ENCODE measurements around the gene GOLM1.

GOLM1 gene

DNA sequence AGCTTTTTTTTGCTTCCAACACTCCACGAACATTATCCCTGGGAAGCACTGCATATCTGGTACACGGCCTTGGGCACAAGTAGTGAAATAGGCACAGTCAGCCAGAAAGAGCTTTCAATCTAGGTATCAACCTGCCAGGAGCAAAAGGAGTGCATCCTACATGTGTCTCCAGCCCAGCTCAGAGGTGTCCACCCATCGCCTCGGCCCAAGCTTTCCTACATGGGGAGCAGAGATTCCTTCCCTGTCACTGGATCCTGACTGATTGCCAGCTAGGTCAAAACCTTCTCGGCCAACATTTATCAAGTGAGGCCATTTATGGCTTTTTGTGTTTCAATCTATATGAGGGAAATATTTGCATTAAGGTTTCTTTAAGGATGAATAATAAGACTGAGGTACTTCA is 55.8 kb downstream of the GOLM1 start:
- peaks cover 14% of the 10 kb centered on the region for H3K36me3 ChIP-seq (ENCODE audit: control insufficient read depth, insufficient read depth, low read length)
- no peaks in the 10 kb centered on the region for H3K9me3 ChIP-seq (ENCODE audit: control insufficient read depth, insufficient read depth, low read length)
- H3K27ac ChIP-seq (ENCODE audit: low read depth, low read length) = no peak overlapping the region
- H3K27me3 ChIP-seq (ENCODE audit: control insufficient read depth, insufficient read depth, low read length) = no peaks in the 10 kb centered on the region
- H3K4me1 ChIP-seq (ENCODE audit: control insufficient read depth, insufficient read depth, low read length) = no peaks in the 10 kb centered on the region
- H3K4me3 ChIP-seq (ENCODE audit: low read depth, low read length) = no peak overlapping the region
- H3K9ac ChIP-seq (ENCODE audit: low read depth, low read length) = no peak overlapping the region

- Histone ChIP-seq H3K27me3 (ENCODE audit: control insufficient read depth, insufficient read depth, low read length) (no peaks in the 10 kb centered on the region), H3K9me3 (ENCODE audit: control insufficient read depth, insufficient read depth, low read length) (no peaks in the 10 kb centered on the region), H3K4me3 (ENCODE audit: low read depth, low read length) (no peak overlapping the region), H3K4me1 (ENCODE audit: control insufficient read depth, insufficient read depth, low read length) (no peaks in the 10 kb centered on the region), H3K27ac (ENCODE audit: low read depth, low read length) (no peak overlapping the region), H3K36me3 (ENCODE audit: control insufficient read depth, insufficient read depth, low read length) (peaks cover 14% of the 10 kb centered on the region), H3K9ac (ENCODE audit: low read depth, low read length) (no peak overlapping the region)
Measured at GRCh38 chr9:86042199-86042978, 57.0 kb downstream of the GOLM1 start.

- no peak overlapping the region for H3K27ac ChIP-seq (ENCODE audit: low read depth, low read length)
- H3K36me3 ChIP-seq (ENCODE audit: control insufficient read depth, insufficient read depth, low read length) = peaks cover 14% of the 10 kb centered on the region
- H3K9me3 ChIP-seq (ENCODE audit: control insufficient read depth, insufficient read depth, low read length) = no peaks in the 10 kb centered on the region
- H3K4me3 ChIP-seq (ENCODE audit: low read depth, low read length) = no peak overlapping the region
- H3K4me1 ChIP-seq (ENCODE audit: control insufficient read depth, insufficient read depth, low read length) = no peaks in the 10 kb centered on the region
- no peaks in the 10 kb centered on the region for H3K27me3 ChIP-seq (ENCODE audit: control insufficient read depth, insufficient read depth, low read length)
- no peak overlapping the region for H3K9ac ChIP-seq (ENCODE audit: low read depth, low read length)
Measured at GRCh38 chr9:86041311-86041741, 58.0 kb downstream of the GOLM1 start.

DNA sequence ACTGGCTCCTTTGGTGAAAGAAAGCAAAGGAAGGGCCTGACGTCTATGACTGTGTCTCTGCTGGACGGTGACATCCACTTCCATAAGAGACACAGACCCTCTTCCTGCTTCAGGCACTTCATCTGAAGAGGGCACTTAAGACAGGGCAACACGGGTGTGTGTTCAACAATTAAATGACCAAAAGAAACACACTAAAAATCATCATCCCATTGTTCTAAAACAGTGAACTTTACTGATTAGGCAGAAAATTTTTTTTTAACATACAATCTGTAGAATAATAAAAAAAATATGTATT is 58.5 kb downstream of the GOLM1 start:
- no peaks in the 10 kb centered on the region for H3K27me3 ChIP-seq (ENCODE audit: control insufficient read depth, insufficient read depth, low read length)
- H3K36me3 ChIP-seq (ENCODE audit: control insufficient read depth, insufficient read depth, low read length) = peaks cover 14% of the 10 kb centered on the region
- no peak overlapping the region for H3K9ac ChIP-seq (ENCODE audit: low read depth, low read length)
- no peaks in the 10 kb centered on the region; the same call in 1 of the 2 replicates for H3K4me1 ChIP-seq (ENCODE audit: control insufficient read depth, insufficient read depth, low read length)
- H3K4me3 ChIP-seq (ENCODE audit: low read depth, low read length) = no peak overlapping the region
- no peaks in the 10 kb centered on the region for H3K9me3 ChIP-seq (ENCODE audit: control insufficient read depth, insufficient read depth, low read length)
- H3K27ac ChIP-seq (ENCODE audit: low read depth, low read length) = no peak overlapping the region

DNA sequence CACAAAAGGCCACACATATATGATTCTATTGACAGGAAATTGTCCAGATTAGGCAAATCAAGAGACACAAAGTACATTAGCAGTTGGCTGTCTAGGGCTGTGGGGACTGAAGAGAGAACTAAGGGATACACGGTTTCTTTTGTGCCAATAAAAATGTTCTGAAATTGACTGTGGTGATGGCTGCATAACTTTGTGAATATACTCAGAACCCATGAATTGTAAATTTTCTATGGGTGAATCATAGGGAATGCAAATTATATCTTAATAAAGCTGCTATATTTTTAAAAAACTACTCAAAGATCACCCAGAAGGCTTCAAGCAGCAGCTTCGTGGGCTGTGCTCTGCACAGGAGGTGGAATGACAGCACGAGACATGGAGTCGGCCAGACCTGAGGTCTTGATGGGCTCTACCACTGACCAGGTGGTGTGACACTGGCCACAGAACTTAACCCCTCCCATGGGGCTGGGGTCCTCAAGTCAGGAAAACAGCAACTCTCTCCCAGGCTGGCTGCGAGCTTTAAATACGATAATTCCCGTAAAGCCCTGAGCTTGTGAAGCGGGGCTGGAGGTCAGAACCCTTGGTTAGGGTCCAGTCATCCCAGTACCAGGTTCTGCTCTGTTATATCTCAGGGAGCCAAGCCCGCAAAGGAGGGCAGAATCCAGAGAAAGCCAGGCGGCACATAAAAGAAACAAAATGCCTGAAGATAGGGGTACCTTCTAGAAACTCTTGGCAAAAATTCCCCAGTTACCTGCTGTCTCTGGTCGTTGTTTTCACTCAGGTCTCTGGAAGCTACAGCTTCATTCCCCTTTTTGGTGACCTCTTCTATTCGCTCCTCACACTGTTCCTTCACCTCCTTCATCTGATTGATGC is 59.1 kb downstream of the GOLM1 start:
- Histone ChIP-seq H3K27me3 (ENCODE audit: control insufficient read depth, insufficient read depth, low read length) (no peaks in the 10 kb centered on the region), H3K27ac (ENCODE audit: low read depth, low read length) (no peak overlapping the region), H3K36me3 (ENCODE audit: control insufficient read depth, insufficient read depth, low read length) (peaks cover 16% of the 10 kb centered on the region), H3K4me1 (ENCODE audit: control insufficient read depth, insufficient read depth, low read length) (no peaks in the 10 kb centered on the region; the same call in 1 of the 2 replicates), H3K4me3 (ENCODE audit: low read depth, low read length) (no peak overlapping the region), H3K9ac (ENCODE audit: low read depth, low read length) (no peak overlapping the region), H3K9me3 (ENCODE audit: control insufficient read depth, insufficient read depth, low read length) (no peaks in the 10 kb centered on the region)

- Histone ChIP-seq H3K4me3 (ENCODE audit: low read depth, low read length) (no peak overlapping the region), H3K27me3 (ENCODE audit: control insufficient read depth, insufficient read depth, low read length) (no peaks in the 10 kb centered on the region), H3K9ac (ENCODE audit: low read depth, low read length) (no peak overlapping the region), H3K4me1 (ENCODE audit: control insufficient read depth, insufficient read depth, low read length) (no peaks in the 10 kb centered on the region; the same call in 1 of the 2 replicates), H3K9me3 (ENCODE audit: control insufficient read depth, insufficient read depth, low read length) (no peaks in the 10 kb centered on the region), H3K27ac (ENCODE audit: low read depth, low read length) (no peak overlapping the region), H3K36me3 (ENCODE audit: control insufficient read depth, insufficient read depth, low read length) (peaks cover 37% of the 10 kb centered on the region)
Measured at GRCh38 chr9:86036555-86036954, 62.8 kb downstream of the GOLM1 start.

DNA sequence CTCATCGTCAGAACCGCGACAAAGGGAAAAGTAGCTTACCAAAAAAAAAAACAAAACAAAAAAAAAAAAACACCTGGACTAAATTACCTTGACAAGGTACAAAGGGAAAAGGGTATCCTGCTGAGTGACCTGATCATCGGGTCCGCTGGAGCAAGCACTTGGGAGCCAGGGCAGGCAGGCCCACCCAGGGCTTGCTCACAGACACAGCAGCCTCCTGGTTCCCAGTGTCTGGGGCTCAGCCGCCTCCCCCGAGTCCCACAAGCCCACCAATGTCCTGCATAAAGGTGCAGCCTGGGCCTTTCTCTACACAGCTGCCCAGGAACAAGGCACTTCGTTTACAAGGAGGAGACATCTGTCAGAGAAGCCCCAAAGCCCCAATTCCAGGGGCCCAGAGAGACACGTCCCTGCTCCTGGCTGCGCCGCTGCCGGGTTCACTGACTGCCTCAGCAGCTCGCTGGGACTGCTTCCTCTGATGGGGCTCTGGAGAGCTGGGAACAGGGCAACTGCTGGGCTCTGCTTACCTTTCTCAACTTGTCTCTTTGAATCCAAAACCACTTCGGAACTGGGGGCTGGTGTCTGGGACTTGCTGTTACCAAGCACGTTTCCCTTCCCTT is 63.4 kb downstream of the GOLM1 start:
- no peak overlapping the region for H3K4me3 ChIP-seq (ENCODE audit: low read depth, low read length)
- no peaks in the 10 kb centered on the region; the same call in 1 of the 2 replicates for H3K4me1 ChIP-seq (ENCODE audit: control insufficient read depth, insufficient read depth, low read length)
- no peaks in the 10 kb centered on the region for H3K27me3 ChIP-seq (ENCODE audit: control insufficient read depth, insufficient read depth, low read length)
- H3K36me3 ChIP-seq (ENCODE audit: control insufficient read depth, insufficient read depth, low read length) = peaks cover 42% of the 10 kb centered on the region
- no peaks in the 10 kb centered on the region for H3K9me3 ChIP-seq (ENCODE audit: control insufficient read depth, insufficient read depth, low read length)
- H3K9ac ChIP-seq (ENCODE audit: low read depth, low read length) = no peak overlapping the region
- H3K27ac ChIP-seq (ENCODE audit: low read depth, low read length) = no peak overlapping the region

GRCh38 chr9:86034863-86035734 is 64.3 kb downstream of the GOLM1 start:
- Histone ChIP-seq H3K27me3 (ENCODE audit: control insufficient read depth, insufficient read depth, low read length) (no peaks in the 10 kb centered on the region), H3K27ac (ENCODE audit: low read depth, low read length) (no peak overlapping the region), H3K36me3 (ENCODE audit: control insufficient read depth, insufficient read depth, low read length) (peaks cover 39% of the 10 kb centered on the region), H3K9ac (ENCODE audit: low read depth, low read length) (no peak overlapping the region), H3K4me3 (ENCODE audit: low read depth, low read length) (no peak overlapping the region), H3K4me1 (ENCODE audit: control insufficient read depth, insufficient read depth, low read length) (no peaks in the 10 kb centered on the region; the same call in 1 of the 2 replicates), H3K9me3 (ENCODE audit: control insufficient read depth, insufficient read depth, low read length) (no peaks in the 10 kb centered on the region)

GRCh38 chr9:86027767-86028166 is 71.6 kb downstream of the GOLM1 start:
- peaks cover 76% of the 10 kb centered on the region for H3K36me3 ChIP-seq (ENCODE audit: control insufficient read depth, insufficient read depth, low read length)
- H3K27ac ChIP-seq (ENCODE audit: low read depth, low read length) = no peak overlapping the region
- H3K27me3 ChIP-seq (ENCODE audit: control insufficient read depth, insufficient read depth, low read length) = no peaks in the 10 kb centered on the region

DNA sequence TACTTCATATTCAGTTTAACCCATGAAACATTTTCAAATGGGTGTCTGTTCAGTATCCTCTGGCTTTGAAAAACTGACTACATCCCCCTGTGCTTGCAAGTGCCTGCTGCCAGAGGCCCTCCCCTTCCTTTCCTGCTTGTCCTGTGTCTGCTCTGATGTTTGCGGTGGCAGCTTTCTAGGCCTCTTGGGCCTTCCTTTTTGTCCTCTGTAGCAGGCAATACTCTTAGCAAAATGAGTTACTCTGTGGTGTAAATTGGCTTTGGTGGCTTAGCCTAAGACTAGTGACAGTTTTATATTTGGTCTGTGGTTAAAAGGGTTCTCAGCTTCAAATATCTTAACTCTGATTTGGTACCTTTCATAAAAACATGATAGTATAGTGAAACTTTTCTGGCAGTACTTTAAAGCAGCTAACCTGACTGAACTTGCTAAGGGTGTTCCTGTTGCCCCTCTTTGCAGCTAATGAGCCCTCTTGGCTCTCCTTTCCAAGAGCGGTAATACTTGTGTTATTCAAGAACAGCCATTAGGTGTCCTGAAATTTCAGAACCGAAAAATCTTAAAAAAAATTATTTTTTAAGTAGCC is 76.6 kb downstream of the GOLM1 start:
- H3K27me3 ChIP-seq (ENCODE audit: control insufficient read depth, insufficient read depth, low read length) = no peaks in the 10 kb centered on the region
- H3K4me3 ChIP-seq (ENCODE audit: low read depth, low read length) = no peak overlapping the region
- no peaks in the 10 kb centered on the region for H3K9me3 ChIP-seq (ENCODE audit: control insufficient read depth, insufficient read depth, low read length)
- no peak overlapping the region for H3K27ac ChIP-seq (ENCODE audit: low read depth, low read length)
- no peaks in the 10 kb centered on the region for H3K4me1 ChIP-seq (ENCODE audit: control insufficient read depth, insufficient read depth, low read length)
- no peak overlapping the region for H3K9ac ChIP-seq (ENCODE audit: low read depth, low read length)
- peaks cover 96% of the 10 kb centered on the region for H3K36me3 ChIP-seq (ENCODE audit: control insufficient read depth, insufficient read depth, low read length)

More at GRCh38 chr9:86027767-86028166, 71.6 kb downstream of the GOLM1 start:
- no peaks in the 10 kb centered on the region for H3K9me3 ChIP-seq (ENCODE audit: control insufficient read depth, insufficient read depth, low read length)
- H3K4me3 ChIP-seq (ENCODE audit: low read depth, low read length) = no peak overlapping the region
- H3K4me1 ChIP-seq (ENCODE audit: control insufficient read depth, insufficient read depth, low read length) = no peaks in the 10 kb centered on the region
- no peak overlapping the region for H3K9ac ChIP-seq (ENCODE audit: low read depth, low read length)

Measured in HUES48 (cell line).